GM23338 (cell line): Measurements from ENCODE around the gene EIF4A2. TPM values are rescaled to one million over a fixed set of nuclear protein-coding genes. Genes with fewer than 3 reads are reported as not detected.

Source experiments
- ATAC-seq: fragments of 200-7000 bp; cut with Tn5 transposase; 3 replicates; pipeline ENCODE4 v1.9.1; 2020
- DNase-seq: peaks from one replicate; pipeline ENCODE4 v3.0.0-alpha.2; 2015; ENCODE audit warnings: low spot score
- H2AFZ ChIP-seq: fragments of 200-600 bp; sonication (generic); 2 replicates; pipeline ENCODE4 v1.8.0; 2016; ENCODE audit warnings: antibody characterized with exemption, mild to moderate bottlenecking, moderate library complexity
- H3F3A ChIP-seq: fragments of 200-600 bp; sonication (generic); replicated peaks from 2 replicates; pipeline ENCODE4 v1.8.0; 2017; ENCODE audit warnings: antibody characterized with exemption, mixed run types, low read depth
- H3K27ac ChIP-seq: fragments of 200-600 bp; sonication (generic); 2 replicates; pipeline ENCODE4 v1.6.1; 2016; ENCODE audit warnings: low read depth
- H3K27me3 ChIP-seq: fragments of 200-600 bp; sonication (generic); 2 replicates; pipeline ENCODE4 v1.8.0; 2016; ENCODE audit warnings: mild to moderate bottlenecking, mixed run types, moderate library complexity; ENCODE audit not compliant: insufficient read depth
- H3K36me3 ChIP-seq: fragments of 200-600 bp; sonication (generic); 2 replicates; pipeline ENCODE4 v1.8.0; 2016; ENCODE audit warnings: mild to moderate bottlenecking; ENCODE audit not compliant: insufficient read depth
- H3K4me1 ChIP-seq: fragments of 200-600 bp; sonication (generic); 2 replicates; pipeline ENCODE4 v1.8.0; 2016; ENCODE audit warnings: mild to moderate bottlenecking, moderate library complexity; ENCODE audit not compliant: insufficient read depth
- H3K4me2 ChIP-seq: fragments of 200-600 bp; sonication (generic); 2 replicates; pipeline ENCODE4 v1.7.1; 2017; ENCODE audit warnings: mixed run types
- H3K4me3 ChIP-seq: fragments of 200-600 bp; sonication (generic); 2 replicates; pipeline ENCODE4 v1.6.1; 2016; ENCODE audit warnings: mixed run types
- H3K79me2 ChIP-seq: fragments of 200-600 bp; sonication (generic); replicated peaks from 2 replicates; pipeline ENCODE4 v1.8.0; 2017; ENCODE audit warnings: mild to moderate bottlenecking; ENCODE audit not compliant: insufficient read depth
- H3K9me2 ChIP-seq: fragments of 200-600 bp; sonication (generic); 2 replicates; pipeline ENCODE4 v1.8.0; 2017; ENCODE audit not compliant: insufficient read depth
- H4K20me1 ChIP-seq: fragments of 200-600 bp; sonication (generic); replicated peaks from 2 replicates; pipeline ENCODE4 v1.8.0; 2017; ENCODE audit warnings: mild to moderate bottlenecking; ENCODE audit not compliant: insufficient read depth
- H3K27ac Mint-ChIP-seq: 2 replicates; pipeline ENCODE4 v1.8.0; 2020; ENCODE audit warnings: inconsistent platforms, mild to moderate bottlenecking, moderate library complexity, mixed read lengths
- H3K27me3 Mint-ChIP-seq: 3 replicates; pipeline ENCODE4 v1.8.0; 2022; ENCODE audit warnings: low read depth, mild to moderate bottlenecking, moderate library complexity, mixed read lengths, inconsistent platforms; ENCODE audit not compliant: insufficient read depth, poor library complexity
- H3K36me3 Mint-ChIP-seq: 3 replicates; pipeline ENCODE4 v1.8.0; 2021; ENCODE audit warnings: low read depth, mild to moderate bottlenecking, inconsistent platforms, moderate library complexity, mixed read lengths
- H3K4me1 Mint-ChIP-seq: 3 replicates; pipeline ENCODE4 v1.8.0; 2020; ENCODE audit warnings: mild to moderate bottlenecking, inconsistent platforms, mixed read lengths
- H3K4me3 Mint-ChIP-seq: 3 replicates; pipeline ENCODE4 v1.8.0; 2021; ENCODE audit warnings: moderate library complexity, mild to moderate bottlenecking, inconsistent platforms, mixed read lengths
- H3K9me3 Mint-ChIP-seq: 3 replicates; pipeline ENCODE4 v1.8.0; 2020; ENCODE audit warnings: moderate library complexity, mild to moderate bottlenecking, inconsistent platforms, mixed read lengths
- ETS1 ChIP-seq: IDR thresholded peaks from 2 replicates; pipeline ENCODE4 v1.6.1; 2016; ENCODE audit warnings: antibody characterized with exemption
- EZH2 ChIP-seq: fragments of 200-600 bp; sonication (generic); IDR thresholded peaks from one replicate; pipeline ENCODE4 v1.8.0; 2017; ENCODE audit warnings: antibody characterized with exemption, mild to moderate bottlenecking, low read depth; ENCODE audit not compliant: unreplicated experiment
- ZNF114 ChIP-seq: fragments of 250-450 bp; sonication (Bioruptor Pico); IDR thresholded peaks from 2 replicates; pipeline ENCODE4 v1.5.0; 2020; ENCODE audit warnings: mild to moderate bottlenecking, moderate library complexity
- polyA plus RNA-seq: library from polyadenylated mRNA; unstranded; fragments of >200 nt; fragmentation: Nextera tagmentation; extraction: Ambion mirVana; gene quantifications from 2 replicates; pipeline ENCODE4 v1.2.1, GENCODE V29; 2016
- total RNA-seq: library from RNA; depleted of rRNA; stranded (reverse); fragments of >200 nt; shearing (Covaris generic); gene quantifications from 2 replicates; pipeline ENCODE4 v1.2.3, GENCODE V29; 2014
- TF ChIP-seq, protein P1 (sequence below): IDR thresholded peaks from one replicate; pipeline ENCODE4 v1.6.1; 2018; ENCODE audit warnings: antibody characterized with exemption; ENCODE audit not compliant: unreplicated experiment
- TF ChIP-seq, protein P2 (sequence below): fragments of 250-450 bp; sonication (Bioruptor Pico); IDR thresholded peaks from 2 replicates; pipeline ENCODE4 v1.5.0; 2020; ENCODE audit warnings: mild to moderate bottlenecking, moderate library complexity
- TF ChIP-seq, protein P3 (sequence below), 2 experiments: fragments of 200-600 bp in 1 of 2; sonication (generic) in 1 of 2; conservative IDR thresholded peaks; 2 replicates each; pipeline versions ENCODE4 v1.5.1 to v1.6.1; 2016 to 2017; ENCODE audit warnings: antibody characterized with exemption in 2 of 2, low read depth in 2 of 2, mild to moderate bottlenecking in 2 of 2, moderate library complexity in 1 of 2

EIF4A2 gene
- total and polyA plus RNA-seq, 2 experiments from 2014 or later = 386 to 666 TPM

GRCh38 chr3:186828340-186828739, 45.0 kb downstream of the EIF4A2 start:
- no peaks in the 10 kb centered on the region for H3K36me3 ChIP-seq
- H2AFZ ChIP-seq = no peak overlapping the region
- DNase-seq (no peak), ATAC-seq (no peak)
- Mint-ChIP-seq H3K27ac (no peak overlapping the region), H3K4me3 (no peak overlapping the region), H3K4me1 (peaks cover 28% of the 10 kb centered on the region), H3K9me3 (no peaks in the 10 kb centered on the region), H3K27me3 (peaks cover 32% of the 10 kb centered on the region), H3K36me3 (no peaks in the 10 kb centered on the region)
- H3K4me3 ChIP-seq = no peak overlapping the region
- TF ChIP-seq EZH2 (no peak), ETS1 (no peak), ZNF114 (CRISPR knock-in tag) (no peak)
- TF ChIP-seq, protein P1, sequence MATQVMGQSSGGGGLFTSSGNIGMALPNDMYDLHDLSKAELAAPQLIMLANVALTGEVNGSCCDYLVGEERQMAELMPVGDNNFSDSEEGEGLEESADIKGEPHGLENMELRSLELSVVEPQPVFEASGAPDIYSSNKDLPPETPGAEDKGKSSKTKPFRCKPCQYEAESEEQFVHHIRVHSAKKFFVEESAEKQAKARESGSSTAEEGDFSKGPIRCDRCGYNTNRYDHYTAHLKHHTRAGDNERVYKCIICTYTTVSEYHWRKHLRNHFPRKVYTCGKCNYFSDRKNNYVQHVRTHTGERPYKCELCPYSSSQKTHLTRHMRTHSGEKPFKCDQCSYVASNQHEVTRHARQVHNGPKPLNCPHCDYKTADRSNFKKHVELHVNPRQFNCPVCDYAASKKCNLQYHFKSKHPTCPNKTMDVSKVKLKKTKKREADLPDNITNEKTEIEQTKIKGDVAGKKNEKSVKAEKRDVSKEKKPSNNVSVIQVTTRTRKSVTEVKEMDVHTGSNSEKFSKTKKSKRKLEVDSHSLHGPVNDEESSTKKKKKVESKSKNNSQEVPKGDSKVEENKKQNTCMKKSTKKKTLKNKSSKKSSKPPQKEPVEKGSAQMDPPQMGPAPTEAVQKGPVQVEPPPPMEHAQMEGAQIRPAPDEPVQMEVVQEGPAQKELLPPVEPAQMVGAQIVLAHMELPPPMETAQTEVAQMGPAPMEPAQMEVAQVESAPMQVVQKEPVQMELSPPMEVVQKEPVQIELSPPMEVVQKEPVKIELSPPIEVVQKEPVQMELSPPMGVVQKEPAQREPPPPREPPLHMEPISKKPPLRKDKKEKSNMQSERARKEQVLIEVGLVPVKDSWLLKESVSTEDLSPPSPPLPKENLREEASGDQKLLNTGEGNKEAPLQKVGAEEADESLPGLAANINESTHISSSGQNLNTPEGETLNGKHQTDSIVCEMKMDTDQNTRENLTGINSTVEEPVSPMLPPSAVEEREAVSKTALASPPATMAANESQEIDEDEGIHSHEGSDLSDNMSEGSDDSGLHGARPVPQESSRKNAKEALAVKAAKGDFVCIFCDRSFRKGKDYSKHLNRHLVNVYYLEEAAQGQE = no peak
- TF ChIP-seq, protein P2, sequence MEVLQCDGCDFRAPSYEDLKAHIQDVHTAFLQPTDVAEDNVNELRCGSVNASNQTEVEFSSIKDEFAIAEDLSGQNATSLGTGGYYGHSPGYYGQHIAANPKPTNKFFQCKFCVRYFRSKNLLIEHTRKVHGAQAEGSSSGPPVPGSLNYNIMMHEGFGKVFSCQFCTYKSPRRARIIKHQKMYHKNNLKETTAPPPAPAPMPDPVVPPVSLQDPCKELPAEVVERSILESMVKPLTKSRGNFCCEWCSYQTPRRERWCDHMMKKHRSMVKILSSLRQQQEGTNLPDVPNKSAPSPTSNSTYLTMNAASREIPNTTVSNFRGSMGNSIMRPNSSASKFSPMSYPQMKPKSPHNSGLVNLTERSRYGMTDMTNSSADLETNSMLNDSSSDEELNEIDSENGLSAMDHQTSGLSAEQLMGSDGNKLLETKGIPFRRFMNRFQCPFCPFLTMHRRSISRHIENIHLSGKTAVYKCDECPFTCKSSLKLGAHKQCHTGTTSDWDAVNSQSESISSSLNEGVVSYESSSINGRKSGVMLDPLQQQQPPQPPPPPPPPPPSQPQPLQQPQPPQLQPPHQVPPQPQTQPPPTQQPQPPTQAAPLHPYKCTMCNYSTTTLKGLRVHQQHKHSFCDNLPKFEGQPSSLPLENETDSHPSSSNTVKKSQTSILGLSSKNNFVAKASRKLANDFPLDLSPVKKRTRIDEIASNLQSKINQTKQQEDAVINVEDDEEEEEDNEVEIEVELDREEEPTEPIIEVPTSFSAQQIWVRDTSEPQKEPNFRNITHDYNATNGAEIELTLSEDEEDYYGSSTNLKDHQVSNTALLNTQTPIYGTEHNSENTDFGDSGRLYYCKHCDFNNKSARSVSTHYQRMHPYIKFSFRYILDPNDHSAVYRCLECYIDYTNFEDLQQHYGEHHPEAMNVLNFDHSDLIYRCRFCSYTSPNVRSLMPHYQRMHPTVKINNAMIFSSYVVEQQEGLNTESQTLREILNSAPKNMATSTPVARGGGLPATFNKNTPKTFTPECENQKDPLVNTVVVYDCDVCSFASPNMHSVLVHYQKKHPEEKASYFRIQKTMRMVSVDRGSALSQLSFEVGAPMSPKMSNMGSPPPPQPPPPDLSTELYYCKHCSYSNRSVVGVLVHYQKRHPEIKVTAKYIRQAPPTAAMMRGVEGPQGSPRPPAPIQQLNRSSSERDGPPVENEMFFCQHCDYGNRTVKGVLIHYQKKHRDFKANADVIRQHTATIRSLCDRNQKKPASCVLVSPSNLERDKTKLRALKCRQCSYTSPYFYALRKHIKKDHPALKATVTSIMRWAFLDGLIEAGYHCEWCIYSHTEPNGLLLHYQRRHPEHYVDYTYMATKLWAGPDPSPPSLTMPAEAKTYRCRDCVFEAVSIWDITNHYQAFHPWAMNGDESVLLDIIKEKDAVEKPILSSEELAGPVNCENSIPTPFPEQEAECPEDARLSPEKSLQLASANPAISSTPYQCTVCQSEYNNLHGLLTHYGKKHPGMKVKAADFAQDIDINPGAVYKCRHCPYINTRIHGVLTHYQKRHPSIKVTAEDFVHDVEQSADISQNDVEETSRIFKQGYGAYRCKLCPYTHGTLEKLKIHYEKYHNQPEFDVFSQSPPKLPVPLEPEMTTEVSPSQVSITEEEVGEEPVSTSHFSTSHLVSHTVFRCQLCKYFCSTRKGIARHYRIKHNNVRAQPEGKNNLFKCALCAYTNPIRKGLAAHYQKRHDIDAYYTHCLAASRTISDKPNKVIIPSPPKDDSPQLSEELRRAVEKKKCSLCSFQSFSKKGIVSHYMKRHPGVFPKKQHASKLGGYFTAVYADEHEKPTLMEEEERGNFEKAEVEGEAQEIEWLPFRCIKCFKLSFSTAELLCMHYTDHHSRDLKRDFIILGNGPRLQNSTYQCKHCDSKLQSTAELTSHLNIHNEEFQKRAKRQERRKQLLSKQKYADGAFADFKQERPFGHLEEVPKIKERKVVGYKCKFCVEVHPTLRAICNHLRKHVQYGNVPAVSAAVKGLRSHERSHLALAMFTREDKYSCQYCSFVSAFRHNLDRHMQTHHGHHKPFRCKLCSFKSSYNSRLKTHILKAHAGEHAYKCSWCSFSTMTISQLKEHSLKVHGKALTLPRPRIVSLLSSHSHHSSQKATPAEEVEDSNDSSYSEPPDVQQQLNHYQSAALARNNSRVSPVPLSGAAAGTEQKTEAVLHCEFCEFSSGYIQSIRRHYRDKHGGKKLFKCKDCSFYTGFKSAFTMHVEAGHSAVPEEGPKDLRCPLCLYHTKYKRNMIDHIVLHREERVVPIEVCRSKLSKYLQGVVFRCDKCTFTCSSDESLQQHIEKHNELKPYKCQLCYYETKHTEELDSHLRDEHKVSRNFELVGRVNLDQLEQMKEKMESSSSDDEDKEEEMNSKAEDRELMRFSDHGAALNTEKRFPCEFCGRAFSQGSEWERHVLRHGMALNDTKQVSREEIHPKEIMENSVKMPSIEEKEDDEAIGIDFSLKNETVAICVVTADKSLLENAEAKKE (CRISPR knock-in tag) = no peak
- TF ChIP-seq, protein P3, sequence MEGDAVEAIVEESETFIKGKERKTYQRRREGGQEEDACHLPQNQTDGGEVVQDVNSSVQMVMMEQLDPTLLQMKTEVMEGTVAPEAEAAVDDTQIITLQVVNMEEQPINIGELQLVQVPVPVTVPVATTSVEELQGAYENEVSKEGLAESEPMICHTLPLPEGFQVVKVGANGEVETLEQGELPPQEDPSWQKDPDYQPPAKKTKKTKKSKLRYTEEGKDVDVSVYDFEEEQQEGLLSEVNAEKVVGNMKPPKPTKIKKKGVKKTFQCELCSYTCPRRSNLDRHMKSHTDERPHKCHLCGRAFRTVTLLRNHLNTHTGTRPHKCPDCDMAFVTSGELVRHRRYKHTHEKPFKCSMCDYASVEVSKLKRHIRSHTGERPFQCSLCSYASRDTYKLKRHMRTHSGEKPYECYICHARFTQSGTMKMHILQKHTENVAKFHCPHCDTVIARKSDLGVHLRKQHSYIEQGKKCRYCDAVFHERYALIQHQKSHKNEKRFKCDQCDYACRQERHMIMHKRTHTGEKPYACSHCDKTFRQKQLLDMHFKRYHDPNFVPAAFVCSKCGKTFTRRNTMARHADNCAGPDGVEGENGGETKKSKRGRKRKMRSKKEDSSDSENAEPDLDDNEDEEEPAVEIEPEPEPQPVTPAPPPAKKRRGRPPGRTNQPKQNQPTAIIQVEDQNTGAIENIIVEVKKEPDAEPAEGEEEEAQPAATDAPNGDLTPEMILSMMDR (conservative IDR thresholded peaks at IDR 0.05; ENCODE audit: low read depth in 2 of 2) = no peak
- peaks cover 21% of the 10 kb centered on the region for H3K4me1 ChIP-seq
- H3K79me2 ChIP-seq = no peaks in the 10 kb centered on the region
- H3K4me2 ChIP-seq = 0 out of 2 replicates have a peak overlapping the region, but pooled peaks have one; percentile 92
- peaks cover 61% of the 10 kb centered on the region for H3K27me3 ChIP-seq
- H4K20me1 ChIP-seq = peaks cover 5% of the 10 kb centered on the region
- peaks cover 5% of the 10 kb centered on the region; the same call in 1 of the 2 replicates for H3F3A ChIP-seq
- peaks cover 3% of the 10 kb centered on the region; the same call in 1 of the 2 replicates for H3K9me2 ChIP-seq
- no peak overlapping the region for H3K27ac ChIP-seq
